Adrenal gland (tissue), 5 donors: ENCODE data around the gene BEST1.

ENCODE experiments used
- POLR2A ChIP-seq, 2 donors: fragments of 450-650 bp; IDR thresholded peaks; one replicate each; pipeline ENCODE4 v1.6.1; 2017; ENCODE audit warnings: antibody characterized with exemption in 2 of 2, mild to moderate bottlenecking in 2 of 2, moderate library complexity in 1 of 2
- TF ChIP-seq, protein P1 (sequence below), 6 experiments: fragments of 450-650 bp in 4 of 6; fragments of 200-600 bp in 2 of 6; sonication (generic) in 1 of 6; IDR thresholded peaks; 1 replicate in 5 of 6; 2 replicates in 1 of 6; pipeline versions ENCODE4 v1.5.1 to v1.8.0; 2016 to 2021; ENCODE audit warnings: antibody characterized with exemption in 6 of 6, mild to moderate bottlenecking in 2 of 6, moderate library complexity in 1 of 6
- donor health status: DM: no; HTN: no; CAD: no.

- TF ChIP-seq, protein P1, sequence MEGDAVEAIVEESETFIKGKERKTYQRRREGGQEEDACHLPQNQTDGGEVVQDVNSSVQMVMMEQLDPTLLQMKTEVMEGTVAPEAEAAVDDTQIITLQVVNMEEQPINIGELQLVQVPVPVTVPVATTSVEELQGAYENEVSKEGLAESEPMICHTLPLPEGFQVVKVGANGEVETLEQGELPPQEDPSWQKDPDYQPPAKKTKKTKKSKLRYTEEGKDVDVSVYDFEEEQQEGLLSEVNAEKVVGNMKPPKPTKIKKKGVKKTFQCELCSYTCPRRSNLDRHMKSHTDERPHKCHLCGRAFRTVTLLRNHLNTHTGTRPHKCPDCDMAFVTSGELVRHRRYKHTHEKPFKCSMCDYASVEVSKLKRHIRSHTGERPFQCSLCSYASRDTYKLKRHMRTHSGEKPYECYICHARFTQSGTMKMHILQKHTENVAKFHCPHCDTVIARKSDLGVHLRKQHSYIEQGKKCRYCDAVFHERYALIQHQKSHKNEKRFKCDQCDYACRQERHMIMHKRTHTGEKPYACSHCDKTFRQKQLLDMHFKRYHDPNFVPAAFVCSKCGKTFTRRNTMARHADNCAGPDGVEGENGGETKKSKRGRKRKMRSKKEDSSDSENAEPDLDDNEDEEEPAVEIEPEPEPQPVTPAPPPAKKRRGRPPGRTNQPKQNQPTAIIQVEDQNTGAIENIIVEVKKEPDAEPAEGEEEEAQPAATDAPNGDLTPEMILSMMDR (IDR thresholded peaks at IDR 0.05) = no peak
- TF ChIP-seq POLR2A (IDR thresholded peaks at IDR 0.05) = no peak
Measured at GRCh38 chr11:61961570-61962212, 11.5 kb downstream of the BEST1 start.
